NCI-H748 treated with DMSO at 0.1 percent for 48 hours (cell line): ENCODE measurements around the gene MYO5A.
"Not testable (repeated sequence)": the region's sequence is repeated elsewhere in the genome, so short reads cannot be mapped to it uniquely, and the experiment has no call there.

ENCODE experiments used
- DNase-seq: peaks from one replicate; lab custom pipeline; 2025; lab: John Stamatoyannopoulos, UW

Gene MYO5A

GRCh38 chr15:52417957-52418356 is 110.7 kb downstream of the MYO5A start:
- no peak for DNase-seq

DNA sequence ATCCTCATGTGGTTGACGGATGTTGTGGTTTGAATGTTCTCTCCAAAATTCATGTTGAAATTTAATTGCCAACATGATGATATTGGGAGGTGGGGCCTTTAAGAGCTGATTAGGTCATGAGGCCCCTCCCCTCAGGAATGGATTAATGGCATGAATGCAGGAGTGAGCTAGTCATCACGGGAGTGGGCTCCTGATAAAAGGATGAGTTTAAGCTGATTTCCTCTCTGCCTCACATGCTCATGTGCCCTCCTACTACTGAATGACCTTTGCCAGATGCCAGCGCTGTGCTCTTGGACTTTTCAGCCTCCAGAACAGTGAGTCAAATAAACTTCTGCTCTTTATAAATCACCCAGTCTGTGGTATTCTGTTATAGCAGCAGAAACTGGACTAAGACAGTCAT is 111.2 kb downstream of the MYO5A start:
- no peak for DNase-seq

- not testable (repeated sequence) for DNase-seq
These were observed 112.1 kb downstream of the MYO5A start for GRCh38 chr15:52416566-52416965.

- DNase-seq, result no peak
These were observed 113.1 kb downstream of the MYO5A start for GRCh38 chr15:52415628-52416027.

DNA sequence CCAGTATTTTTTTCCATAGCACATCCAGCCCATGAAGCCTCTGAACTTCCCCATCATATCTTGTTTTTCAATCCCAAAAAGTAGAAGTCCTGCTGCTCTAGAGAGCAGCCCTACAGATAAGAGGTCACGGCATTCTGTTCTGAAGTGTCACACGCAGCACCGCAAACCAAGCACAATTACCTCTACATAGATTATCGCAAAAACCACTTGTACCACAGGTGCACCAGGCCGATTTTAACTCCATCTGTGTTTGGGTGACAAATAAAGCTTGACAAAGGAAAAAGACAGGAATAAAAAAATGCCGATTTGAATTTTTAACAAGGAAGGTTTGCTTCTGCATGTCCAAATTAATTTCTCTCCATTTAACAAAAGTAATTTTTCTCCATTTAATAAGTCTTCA is 113.7 kb downstream of the MYO5A start:
- no peak for DNase-seq

GRCh38 chr15:52408823-52409222 is 119.9 kb downstream of the MYO5A start:
- DNase-seq, result no peak

DNA sequence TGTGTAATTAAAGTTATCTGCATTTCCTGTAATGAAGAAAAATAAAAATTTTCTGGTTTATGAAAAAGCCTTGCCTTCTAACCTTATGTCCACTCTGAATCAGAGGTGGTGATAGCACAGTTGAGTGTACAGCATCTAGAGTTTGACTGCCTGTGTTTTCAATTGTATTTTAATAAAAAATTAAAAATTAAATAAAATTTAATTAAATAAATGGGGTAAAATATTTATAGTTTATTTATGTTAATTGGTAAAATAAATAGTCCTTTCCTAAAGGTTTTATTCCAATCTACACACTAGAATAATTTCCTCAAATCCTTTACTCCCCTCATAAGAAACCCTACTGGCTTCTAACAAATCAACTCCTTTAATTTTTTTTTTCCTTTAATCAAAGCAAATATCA is 121.3 kb downstream of the MYO5A start:
- no peak for DNase-seq

DNA sequence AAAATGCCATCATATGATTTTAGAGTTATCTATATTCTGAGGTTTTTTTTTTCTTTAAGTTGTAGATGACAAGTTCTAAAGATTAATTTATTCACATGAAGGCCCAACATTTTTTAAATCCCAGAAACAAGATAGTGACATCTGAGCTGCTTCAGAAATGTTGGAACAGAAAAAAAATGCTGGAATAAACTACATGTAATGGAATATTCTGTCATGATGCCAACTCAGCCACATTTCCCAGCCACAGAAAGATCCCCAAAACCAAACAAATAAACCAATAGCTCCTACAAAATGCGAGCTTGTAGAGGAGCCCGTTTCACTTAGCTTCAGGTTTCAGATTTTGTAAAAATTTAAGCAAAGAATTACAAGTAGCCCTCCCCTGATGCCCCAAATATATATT is 122.1 kb downstream of the MYO5A start:
- no peak for DNase-seq

DNA sequence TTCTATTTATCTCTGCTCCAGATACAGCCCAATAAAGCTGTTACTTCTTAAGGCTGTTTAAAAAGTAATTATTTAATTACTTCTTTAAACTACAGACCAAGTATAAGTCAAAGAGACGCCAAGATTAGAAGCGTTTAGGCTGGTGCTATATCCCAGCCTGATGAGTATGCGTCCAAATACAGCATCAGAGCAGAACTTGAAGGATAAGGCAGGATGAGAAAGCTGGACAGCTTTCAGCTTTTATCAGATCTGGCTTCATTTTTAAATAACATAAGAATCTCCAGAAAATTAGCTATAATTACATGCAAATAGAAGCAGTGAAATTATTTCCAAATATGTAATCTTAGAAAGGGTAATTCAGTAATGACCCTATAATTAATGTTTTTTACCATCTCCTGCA is 122.8 kb downstream of the MYO5A start:
- DNase-seq, result no peak

- no peak for DNase-seq
These were observed 131.6 kb downstream of the MYO5A start for GRCh38 chr15:52397118-52397517.

GRCh38 chr15:52394118-52394517 is 134.6 kb downstream of the MYO5A start:
- DNase-seq, result no peak

GRCh38 chr15:52392008-52392687 is 136.5 kb downstream of the MYO5A start:
- no peak for DNase-seq

GRCh38 chr15:52391069-52391468 is 137.6 kb downstream of the MYO5A start:
- no peak for DNase-seq

DNA sequence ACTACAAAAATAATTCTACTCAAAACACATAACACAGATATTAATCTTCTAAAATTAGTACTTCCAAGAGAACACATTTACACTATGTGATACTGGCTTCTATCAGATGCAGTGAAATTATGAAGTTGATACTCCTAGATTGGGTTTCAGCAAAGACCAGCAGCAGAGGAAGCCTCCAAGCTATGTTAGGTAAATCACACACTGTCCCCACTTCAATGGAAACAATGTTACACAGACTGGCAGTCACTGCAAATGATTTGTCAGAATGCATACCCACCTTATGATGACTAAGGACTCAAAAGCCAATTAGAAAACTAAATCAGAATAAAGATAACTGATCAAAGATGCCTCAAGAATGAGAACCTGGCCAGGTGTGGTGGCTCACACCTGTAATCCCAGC is 143.0 kb downstream of the MYO5A start:
- DNase-seq, result no peak

DNA sequence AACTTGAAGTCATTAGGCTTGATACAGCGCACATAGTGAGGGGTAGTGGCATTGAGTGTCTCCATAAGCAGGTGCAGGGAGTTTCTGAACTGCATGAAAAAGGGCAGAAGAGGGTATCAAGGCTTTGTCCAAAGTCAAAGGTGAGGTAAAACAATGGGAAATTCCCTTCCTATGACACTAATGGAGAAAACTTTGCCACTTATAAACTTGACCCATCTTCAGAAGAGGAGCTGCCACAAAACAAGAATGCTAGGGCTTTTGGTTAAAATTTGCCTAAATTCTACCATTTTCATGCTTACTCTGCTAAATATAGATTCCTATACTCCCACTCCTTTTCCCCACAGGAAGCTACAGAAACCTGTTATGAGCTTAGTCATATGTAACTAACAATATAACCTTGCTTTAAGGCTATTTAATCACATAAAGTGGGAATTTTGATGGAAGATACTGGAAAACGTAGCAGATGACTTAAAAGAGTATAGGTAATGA is 145.5 kb downstream of the MYO5A start:
- DNase-seq, result no peak

DNA sequence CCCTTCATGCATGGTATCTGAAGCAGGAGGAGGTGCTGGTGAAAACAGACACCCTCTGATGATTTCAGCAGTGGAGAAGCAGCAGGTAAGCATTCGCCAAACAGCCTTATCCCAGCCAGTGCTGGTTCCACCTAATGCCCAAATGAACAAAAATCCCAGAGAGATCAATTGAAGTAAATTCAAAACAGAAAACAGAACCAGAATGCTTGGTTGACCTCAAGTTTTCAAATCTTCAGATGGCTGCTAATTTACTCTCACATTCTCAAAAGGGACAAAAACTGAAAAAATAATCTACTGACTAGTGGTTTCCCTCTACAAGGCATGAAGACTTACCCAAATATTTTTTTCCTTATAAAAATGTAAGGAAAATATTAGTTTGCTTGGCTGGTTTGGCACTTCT is 146.0 kb downstream of the MYO5A start:
- no peak for DNase-seq

- no peak for DNase-seq
These were observed 149.1 kb downstream of the MYO5A start for GRCh38 chr15:52379395-52380106.

DNA sequence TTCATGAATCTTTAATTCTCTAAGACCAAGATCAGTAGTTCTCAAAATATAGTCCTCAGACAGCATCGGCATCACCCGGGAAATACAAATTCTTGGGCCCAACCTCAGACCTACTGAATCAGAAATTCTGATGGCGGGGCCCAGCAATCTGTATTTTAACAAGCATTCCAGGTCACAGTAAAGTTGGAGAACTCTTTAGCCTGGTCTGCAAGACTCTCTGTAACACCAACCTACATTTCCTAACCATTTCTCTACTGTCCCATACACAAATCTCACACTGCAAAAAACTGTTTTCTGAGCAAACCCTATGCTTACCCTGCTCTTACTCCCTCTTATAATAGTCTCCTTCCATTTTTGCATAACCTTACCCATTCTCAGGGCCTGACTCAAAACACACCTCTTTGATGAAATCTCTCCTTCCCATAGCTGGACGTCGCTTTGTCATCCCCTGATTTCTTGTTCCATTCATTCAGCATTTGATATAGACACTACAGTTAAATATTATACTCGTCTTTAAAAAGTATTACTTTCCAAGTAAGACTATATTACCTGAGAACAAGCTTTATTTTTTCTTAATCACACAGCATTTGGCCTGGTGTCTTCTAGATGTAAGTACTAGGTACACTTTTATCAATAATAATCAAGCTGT is 149.8 kb downstream of the MYO5A start:
- DNase-seq, result no peak

- DNase-seq, result no peak
These were observed 158.7 kb downstream of the MYO5A start for GRCh38 chr15:52370010-52370409.

GRCh38 chr15:52369455-52369854 is 159.2 kb downstream of the MYO5A start:
- no peak for DNase-seq

GRCh38 chr15:52369030-52369429 is 159.7 kb downstream of the MYO5A start:
- DNase-seq, result no peak

GRCh38 chr15:52368402-52368801 is 160.3 kb downstream of the MYO5A start:
- DNase-seq, result no peak

DNA sequence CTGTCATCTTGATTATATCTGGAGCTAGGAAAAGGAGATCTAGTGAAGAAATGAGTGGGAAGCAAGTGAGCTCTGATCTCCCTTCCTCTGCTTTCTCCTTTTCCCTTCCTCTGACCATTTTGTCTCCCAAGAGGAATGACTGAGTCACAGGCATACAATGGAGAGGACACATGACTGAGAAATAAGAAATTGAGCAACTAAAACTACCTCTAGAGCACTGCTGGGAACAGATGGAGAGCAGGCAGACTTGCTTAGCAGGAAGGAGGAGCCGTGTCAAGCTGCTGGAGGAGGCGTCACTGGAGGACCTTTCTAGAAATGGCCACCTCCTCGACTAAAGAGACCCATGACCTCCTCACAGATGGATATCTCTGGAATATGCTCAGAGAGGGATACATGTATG is 166.2 kb downstream of the MYO5A start:
- DNase-seq, result no peak
